Measurements from ENCODE around the gene LRRC4C.

DNA sequence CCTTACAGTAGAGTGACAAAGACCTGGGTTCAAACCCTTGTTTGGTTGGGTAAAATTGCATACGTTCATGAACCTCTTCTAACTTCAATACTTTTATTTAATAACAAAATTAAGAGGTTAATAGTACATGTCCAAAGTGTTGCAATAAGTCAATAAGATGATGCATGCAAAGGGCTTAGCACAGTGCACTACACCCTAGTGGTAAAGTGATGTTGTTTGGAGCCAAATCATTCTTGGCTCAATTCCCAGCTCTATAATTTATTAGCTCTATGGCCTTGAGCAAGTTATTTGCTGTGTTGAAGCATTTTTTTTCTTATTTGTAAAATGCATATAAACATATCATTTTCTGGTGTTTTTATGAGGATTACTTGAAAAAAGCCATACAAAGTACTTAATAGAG, 945.3 kb downstream of the LRRC4C start:
- TF ChIP-seq CTCF (IDR thresholded peaks at IDR 0.05) (no peak), POLR2A (IDR thresholded peaks at IDR 0.05) (no peak)

Data from heart left ventricle (tissue), 13 donors.